ENCODE data around the gene TIGD3.

DNA sequence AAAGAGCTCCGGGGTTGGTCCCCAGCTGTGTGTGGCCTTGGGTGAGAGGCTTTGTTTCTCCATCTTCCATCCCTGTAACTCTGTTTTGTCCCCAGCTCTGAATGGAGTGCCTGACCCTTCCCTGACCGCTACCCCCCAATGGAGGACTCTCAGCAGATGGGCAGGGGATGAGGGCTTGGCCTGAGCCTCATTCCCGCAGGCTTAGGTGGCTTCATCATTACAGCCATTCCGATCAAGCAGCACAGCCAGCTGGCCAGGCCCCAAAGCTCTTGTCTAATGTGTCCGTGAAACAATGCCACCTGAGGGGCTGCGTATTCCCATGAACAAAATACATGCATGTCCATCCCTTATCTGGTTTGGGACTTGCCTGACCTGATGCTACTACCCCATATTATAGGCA, 43.8 kb upstream of the TIGD3 start:
- TF ChIP-seq POLR2A (IDR thresholded peaks at IDR 0.05; ENCODE audit: low read length) (no peak), GATA1 (IDR thresholded peaks at IDR 0.05; ENCODE audit: low read depth, low read length) (no peak)
